ENCODE results near the gene NPW.
A peak's percentile ranks its signal among the peaks of the same experiment; 100 is the strongest.
"Not testable (repeated sequence)": the region's sequence is repeated elsewhere in the genome, so short reads cannot be mapped to it uniquely, and the experiment has no call there.

Gene NPW

GRCh38 chr16:2023092-2024031 lies 3.8 kb downstream of the NPW start:
- DNase-seq: peak; percentile 91

GRCh38 chr16:2024032-2024420 lies 4.4 kb downstream of the NPW start:
- DNase-seq: no peak

DNA sequence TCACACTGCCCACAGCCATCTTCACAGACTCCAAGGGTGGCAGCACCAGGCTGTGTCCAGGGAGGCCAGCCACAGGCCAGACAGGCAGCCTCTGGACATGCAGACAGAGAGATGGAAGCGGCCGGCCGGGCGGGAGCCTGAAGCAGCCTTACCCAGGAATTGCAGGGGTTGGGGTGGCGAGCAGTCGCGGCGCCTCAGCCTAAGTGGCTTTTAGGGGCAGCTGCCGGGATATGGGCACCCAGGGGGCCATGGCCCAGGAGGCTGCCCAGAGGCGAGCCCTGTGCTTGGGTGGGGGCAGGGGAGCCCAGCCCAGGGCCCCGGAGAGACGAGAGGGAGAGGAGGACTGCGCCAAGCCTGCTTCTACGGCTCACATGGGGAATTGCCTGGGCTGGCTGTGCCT lies 5.7 kb downstream of the NPW start:
- no peak for DNase-seq

- no peak for DNase-seq
Measured at GRCh38 chr16:2025878-2026460, 6.4 kb downstream of the NPW start.

DNA sequence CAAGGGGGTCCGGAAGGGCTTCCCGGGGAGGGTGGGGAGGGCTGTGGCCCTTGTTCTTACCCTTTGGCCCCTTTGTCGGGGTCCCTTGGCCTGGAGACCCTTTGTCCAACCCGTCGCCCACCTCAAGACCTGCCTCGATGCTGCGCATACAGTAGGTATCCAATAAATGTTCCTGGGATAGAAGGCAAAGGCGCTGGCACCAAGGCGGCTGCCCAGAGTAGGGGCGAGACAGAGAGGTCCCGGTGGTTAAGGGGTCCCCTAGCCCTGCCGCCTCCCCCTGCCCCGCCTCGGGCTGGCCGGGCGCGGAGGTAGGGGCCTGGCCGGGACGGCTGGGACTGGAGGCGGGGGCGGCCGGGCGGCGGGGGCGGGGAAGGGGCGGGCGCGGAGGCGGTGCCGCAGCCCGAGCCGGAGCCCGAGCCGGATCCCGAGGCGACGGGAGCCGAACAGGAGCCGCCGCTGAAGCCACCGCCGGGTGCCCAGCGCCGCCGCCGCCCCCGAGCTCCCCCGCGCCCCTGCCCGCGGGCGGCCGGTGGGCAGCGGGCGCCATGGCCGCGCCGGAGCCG lies 7.0 kb downstream of the NPW start, which contains the start of gene NHERF2:
Gene NHERF2 (plus strand): TSS at position 442 of the 563 bp plus-strand sequence. CDS start 104 bp downstream, at position 546.
- DNase-seq: no peak

DNA sequence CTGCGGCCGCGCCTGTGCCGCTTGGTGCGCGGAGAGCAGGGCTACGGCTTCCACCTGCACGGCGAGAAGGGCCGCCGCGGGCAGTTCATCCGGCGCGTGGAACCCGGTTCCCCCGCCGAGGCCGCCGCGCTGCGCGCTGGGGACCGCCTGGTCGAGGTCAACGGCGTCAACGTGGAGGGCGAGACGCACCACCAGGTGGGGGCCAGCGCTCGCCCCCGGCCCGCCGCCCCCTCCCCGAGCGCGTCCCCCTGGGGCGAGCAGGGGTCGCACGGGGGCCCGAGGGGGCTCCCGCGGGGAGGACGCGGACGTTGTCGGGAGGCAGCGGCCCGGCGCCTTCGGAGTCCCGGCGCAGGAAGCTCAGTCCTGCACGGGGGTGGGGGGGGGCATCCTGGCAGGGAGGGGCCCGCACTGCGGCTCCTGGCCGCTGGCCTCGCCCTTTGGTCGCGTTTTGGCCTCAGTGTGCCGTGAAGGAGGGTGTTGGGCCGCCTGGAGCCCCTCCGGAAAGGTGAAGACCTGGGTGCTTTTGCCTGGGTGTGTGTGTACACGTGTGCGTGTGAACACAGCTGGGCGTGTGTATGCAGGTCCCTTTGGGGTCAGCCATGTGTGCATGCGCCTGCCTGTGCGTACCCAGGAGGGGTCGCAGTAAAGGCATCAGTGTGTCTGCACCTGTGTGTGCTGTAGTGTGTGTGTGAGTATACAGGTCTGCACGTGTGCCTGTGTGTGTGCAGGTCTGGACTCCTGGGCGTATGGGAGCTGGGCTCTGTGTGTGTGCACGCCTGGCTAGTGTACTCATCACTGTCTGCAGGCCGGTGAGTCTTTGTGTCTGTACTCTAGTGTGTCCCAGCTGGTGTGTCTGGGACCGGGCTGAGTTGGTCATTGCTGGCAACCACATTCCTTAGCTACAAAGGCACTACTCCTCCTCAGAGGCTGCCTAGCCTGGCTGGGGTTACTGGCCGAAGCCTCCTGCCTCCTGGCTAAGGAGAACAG lies 7.7 kb downstream of the NPW start:
- peak; percentile 26 for DNase-seq

GRCh38 chr16:2028146-2028545 lies 8.6 kb downstream of the NPW start:
- DNase-seq: no peak

GRCh38 chr16:2028620-2029220 lies 9.1 kb downstream of the NPW start:
- no peak for DNase-seq

- DNase-seq: no peak
Measured at GRCh38 chr16:2029350-2029749, 9.8 kb downstream of the NPW start.

- DNase-seq: no peak
Measured at GRCh38 chr16:2030036-2030435, 10.5 kb downstream of the NPW start.

DNA sequence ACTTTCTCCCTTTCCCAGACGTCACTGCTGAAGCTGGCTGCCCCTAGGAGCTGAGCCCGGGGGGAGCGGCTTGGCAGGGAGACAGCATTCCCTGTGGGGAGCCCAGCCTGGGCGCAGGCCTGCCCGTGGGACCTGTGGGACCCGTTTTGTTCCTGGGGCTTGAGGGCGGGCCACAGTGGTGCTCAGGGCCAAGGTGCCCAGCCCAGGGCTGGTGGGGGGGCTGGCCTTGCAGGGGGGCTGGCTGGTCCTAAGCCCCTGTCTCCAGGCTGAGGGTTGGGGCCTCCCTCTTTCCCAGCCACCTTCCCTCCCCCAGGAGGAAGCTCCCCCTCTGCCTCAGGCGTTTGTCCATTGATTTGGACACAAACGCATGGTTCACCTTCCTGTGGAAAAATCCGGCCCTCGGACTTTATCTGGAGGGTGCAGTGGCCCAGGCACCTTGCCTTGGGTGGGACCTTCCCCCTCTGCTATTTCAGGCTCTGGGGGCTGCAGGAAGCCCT lies 11.5 kb downstream of the NPW start:
- no peak for DNase-seq

DNA sequence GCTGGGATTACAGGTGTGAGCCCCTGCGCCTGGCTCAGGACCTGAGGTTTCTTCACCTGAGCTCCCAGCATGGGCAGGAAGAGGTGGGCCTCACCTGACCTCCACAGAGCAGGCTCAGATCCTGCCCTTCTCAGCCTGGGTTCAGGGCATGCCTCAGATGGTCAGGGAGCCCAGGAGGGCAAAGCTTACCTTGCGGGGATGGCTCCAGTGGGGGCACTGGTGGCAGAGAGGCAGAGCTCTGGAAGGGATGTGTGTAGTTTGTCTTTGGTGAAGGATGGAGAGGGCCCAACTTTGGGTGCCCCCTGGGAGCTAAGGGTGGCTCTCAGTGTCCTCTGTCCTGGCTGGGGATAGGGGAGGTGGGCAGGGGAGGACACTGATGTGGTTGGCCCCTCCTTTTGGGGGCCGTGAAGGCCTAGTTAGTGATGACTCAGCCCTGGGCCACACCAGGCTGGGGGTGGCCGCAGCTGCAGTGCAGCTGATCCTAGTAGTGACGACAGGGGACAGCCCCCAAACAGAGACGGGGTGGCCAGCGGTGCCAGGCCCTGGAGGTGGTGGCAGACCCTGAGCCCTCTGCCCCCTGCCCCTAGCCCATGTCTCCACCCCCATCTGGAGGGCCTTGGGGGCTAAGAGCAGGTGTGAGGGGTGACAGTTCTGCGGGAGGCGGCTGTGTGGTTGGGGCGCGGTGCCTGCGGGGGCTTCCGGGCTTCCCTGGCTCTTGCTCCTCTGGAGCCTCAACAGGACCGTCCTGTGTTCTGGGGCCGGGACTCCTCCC lies 12.9 kb downstream of the NPW start:
- no peak for DNase-seq

DNA sequence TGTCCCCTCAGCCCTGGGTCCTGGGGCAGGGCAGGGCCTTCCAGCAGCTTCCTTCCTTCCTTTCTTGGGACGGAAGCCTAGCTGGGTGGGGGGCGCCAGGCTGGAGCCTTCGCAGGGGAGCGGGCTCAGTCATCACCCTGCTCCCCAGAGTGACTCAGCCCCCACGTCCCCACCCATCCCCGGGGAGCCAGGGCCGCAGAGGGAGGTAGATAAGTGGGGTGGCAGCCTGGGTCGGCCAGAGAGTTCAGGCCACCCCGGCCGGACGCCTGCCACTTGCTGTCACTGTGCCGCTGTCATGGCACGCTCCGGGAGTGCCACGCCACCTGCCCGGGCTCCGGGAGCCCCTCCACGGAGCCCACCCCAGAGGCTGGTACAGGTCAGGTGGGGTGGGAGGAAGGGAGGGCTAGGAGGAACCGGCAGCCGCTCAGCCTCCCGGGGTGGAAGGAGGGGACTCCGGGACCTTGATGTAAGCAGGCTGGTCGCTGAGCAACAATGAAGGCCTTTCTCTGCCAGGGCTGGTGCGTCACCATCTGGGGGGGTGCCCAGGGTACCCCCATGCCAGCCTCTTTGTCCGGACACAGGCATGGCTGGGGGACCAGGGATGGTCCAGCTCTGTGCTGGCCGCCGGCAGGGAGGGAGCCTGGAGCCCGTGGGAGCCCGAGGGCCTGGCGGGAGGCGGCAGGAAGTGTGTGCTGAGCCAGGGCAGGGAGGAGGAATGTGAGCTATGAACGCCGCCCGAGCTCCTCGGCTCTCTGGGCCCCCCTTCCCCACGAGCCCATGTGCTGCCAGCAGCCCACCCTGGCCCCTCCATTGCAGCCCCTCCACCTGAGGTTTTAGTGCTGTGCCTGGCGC lies 13.7 kb downstream of the NPW start:
- DNase-seq: no peak

DNA sequence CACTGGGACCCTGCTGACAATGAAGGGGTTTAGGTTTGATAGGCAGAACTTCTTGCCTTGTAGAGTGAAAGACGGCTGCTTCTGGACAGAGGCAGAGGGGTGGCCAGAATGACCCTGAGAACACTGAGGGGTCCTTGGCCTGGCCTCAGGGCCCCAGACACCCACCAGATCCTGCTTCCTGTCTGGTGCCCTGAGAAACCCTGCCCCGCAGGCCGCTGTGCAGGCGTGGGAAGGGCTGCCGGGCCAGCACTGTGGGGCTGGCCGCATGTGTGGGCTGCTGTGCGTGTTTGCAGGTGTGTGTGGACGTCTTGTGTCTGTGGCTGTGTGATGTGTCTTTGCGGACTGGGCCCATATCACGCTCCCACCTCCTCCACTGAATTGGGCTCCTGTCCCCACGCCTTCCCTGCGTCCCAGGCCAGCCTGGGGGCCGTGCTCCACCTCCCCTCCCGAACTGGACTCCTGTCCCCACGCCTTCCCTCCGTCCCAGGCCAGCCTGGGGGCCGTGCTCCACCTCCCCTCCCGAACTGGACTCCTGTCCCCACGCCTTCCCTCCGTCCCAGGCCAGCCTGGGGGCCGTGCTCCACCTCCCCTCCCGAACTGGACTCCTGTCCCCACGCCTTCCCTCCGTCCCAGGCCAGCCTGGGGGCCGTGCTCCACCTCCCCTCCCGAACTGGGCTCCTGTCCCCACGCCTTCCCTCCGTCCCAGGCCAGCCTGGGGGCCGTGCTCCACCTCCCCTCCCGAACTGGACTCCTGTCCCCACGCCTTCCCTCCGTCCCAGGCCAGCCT lies 14.5 kb downstream of the NPW start:
- not testable (repeated sequence) for DNase-seq

DNA sequence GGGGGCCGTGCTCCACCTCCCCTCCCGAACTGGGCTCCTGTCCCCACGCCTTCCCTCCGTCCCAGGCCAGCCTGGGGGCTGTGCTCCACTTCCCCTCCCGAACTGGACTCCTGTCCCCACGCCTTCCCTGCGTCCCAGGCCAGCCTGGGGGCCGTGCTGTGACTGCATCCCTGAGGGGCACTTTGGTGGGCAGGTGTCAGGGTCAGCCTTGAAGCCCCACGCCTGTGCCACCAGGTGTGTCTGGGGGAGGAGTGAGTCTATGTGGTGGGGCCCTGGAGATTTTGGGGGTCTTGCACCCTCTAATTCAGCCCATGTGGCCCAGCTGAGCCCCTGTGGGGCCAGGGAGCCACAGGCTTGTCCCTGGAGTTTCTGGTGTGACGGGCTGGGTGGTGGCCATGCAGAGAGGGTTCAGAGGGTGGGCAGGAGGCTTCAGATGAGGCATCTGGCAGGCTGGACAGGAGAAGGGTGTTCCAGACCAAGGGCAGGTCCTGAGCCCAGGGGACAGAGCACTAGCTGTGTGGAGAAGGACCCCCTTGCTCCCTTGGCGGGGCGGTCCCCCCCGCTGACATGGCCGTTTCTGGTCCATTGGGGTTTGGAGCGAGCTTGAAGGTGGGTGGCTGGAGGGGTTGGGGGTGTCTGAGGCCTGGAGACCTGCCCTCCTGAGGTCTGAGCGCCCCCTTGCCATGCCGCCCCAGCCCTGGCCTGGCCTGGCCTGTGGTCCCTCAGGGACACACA lies 15.3 kb downstream of the NPW start:
- DNase-seq: no peak

- no peak for DNase-seq
Measured at GRCh38 chr16:2035431-2036199, 16.0 kb downstream of the NPW start.

DNA sequence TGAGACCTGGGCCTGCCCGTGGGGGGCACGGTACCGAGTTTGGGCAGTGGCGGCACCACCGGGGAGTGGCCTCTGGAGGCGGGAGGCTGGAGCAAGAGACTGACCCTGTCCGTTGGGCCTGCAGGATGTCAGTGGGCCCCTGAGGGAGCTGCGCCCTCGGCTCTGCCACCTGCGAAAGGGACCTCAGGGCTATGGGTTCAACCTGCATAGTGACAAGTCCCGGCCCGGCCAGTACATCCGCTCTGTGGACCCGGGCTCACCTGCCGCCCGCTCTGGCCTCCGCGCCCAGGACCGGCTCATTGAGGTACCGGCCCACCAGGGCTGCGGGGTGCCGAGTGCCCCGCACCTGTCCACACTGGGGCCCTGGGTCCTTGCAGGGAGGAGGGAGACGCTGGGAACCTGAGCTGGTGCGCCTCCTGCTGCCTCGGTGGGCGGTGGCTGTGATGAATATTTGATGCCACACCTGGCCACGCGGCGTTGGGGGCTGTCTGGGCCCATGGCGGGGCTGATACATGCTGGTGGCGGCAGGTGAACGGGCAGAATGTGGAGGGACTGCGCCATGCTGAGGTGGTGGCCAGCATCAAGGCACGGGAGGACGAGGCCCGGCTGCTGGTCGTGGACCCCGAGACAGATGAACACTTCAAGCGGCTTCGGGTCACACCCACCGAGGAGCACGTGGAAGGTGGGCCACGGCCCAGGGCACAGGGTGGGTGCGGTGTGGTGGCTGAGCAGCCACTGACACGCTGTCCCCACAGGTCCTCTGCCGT lies 16.8 kb downstream of the NPW start:
- DNase-seq: no peak

All from CD4-positive, alpha-beta T cell treated with Interferon gamma for 1 hour (primary cell).